Karpas-422 (cell line): ENCODE data around the gene LRRC8C. TPM values are rescaled to one million over a fixed set of nuclear protein-coding genes. Genes with fewer than 3 reads are reported as not detected.

ENCODE experiments used
- DNase-seq: peaks from one replicate; pipeline ENCODE4 v3.0.0-alpha.2; 2015
- H2AFZ ChIP-seq: fragments of 200-600 bp; sonication (generic); 2 replicates; pipeline ENCODE4 v1.6.1; 2014; ENCODE audit warnings: antibody characterized with exemption, low read length, mixed read lengths
- H3K27ac ChIP-seq: fragments of 200-600 bp; sonication (generic); 2 replicates; pipeline ENCODE4 v1.5.1; 2014; ENCODE audit warnings: mild to moderate bottlenecking, low read length, moderate library complexity
- H3K27me3 ChIP-seq: fragments of 200-600 bp; sonication (generic); 2 replicates; pipeline ENCODE4 v1.6.1; 2014; ENCODE audit warnings: low read length, mixed read lengths
- H3K36me3 ChIP-seq: fragments of 200-600 bp; sonication (generic); 2 replicates; pipeline ENCODE4 v1.6.1; 2014; ENCODE audit warnings: low read length, mixed read lengths; ENCODE audit not compliant: insufficient read depth
- H3K4me1 ChIP-seq: fragments of 200-600 bp; sonication (generic); 2 replicates; pipeline ENCODE4 v1.6.1; 2014; ENCODE audit warnings: mild to moderate bottlenecking, low read length, mixed read lengths
- H3K4me2 ChIP-seq: fragments of 200-600 bp; sonication (generic); 2 replicates; pipeline ENCODE4 v1.6.1; 2014; ENCODE audit warnings: low read length, low read depth, mild to moderate bottlenecking; ENCODE audit not compliant: poor library complexity, severe bottlenecking
- H3K4me3 ChIP-seq: fragments of 200-600 bp; sonication (generic); 2 replicates; pipeline ENCODE4 v1.5.1; 2014; ENCODE audit warnings: mild to moderate bottlenecking, antibody characterized with exemption, low read length, mixed read lengths
- H3K79me2 ChIP-seq: fragments of 200-600 bp; sonication (generic); 2 replicates; pipeline ENCODE4 v1.6.1; 2014; ENCODE audit warnings: mild to moderate bottlenecking, low read length, mixed read lengths
- H3K9ac ChIP-seq: fragments of 200-600 bp; sonication (generic); 2 replicates; pipeline ENCODE4 v1.6.0; 2014; ENCODE audit warnings: low read length
- H3K9me2 ChIP-seq: fragments of 200-600 bp; sonication (generic), shearing (Covaris generic); replicated peaks from 2 replicates; pipeline ENCODE4 v1.6.0; 2014; ENCODE audit warnings: mild to moderate bottlenecking, low read length, moderate library complexity; ENCODE audit not compliant: insufficient read depth
- H3K9me3 ChIP-seq: fragments of 300-700, 200-600 bp; sonication (generic); 2 replicates; pipeline ENCODE4 v1.6.1; 2014; ENCODE audit warnings: low read length, mixed read lengths
- H4K20me1 ChIP-seq: fragments of 200-600 bp; sonication (generic); 2 replicates; pipeline ENCODE4 v1.6.1; 2014; ENCODE audit warnings: mild to moderate bottlenecking, antibody characterized with exemption, low read length, low read depth; ENCODE audit not compliant: insufficient read depth
- total RNA-seq: library from RNA; depleted of rRNA; stranded (reverse); fragments of >200 nt; shearing (Covaris generic); gene quantifications from 2 replicates; pipeline ENCODE4 v1.2.3, GENCODE V29; 2014; ENCODE audit warnings: low replicate concordance

LRRC8C gene
- total RNA-seq, 1 experiment from 2014 or later = 8.3 TPM

DNA sequence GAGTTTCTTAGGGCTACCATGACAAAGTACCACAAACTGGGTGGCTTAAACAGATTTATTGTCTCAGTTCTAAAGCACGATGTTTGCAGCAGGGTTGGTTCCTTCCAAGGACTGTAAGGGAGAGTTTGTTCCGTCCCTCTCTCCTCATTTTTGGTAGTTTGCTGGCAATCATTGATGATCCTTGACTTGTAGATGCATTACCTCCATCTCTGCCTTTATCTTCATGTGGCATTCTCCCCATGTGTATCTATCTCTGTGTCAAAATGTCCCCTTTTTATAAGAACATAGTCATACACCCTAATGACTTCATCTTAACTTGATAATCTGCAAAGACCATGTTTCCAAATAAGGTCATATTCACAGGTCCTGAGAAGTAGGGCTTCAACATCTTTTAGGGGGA, 90.2 kb downstream of the LRRC8C start:
- H3K36me3 ChIP-seq = no peaks in the 10 kb centered on the region
- H2AFZ ChIP-seq = no peak overlapping the region
- H3K27me3 ChIP-seq = no peaks in the 10 kb centered on the region
- no peak overlapping the region for H3K4me3 ChIP-seq
- no peak for DNase-seq
- H3K27ac ChIP-seq = no peak overlapping the region
- H3K9me2 ChIP-seq = no peaks in the 10 kb centered on the region
- H3K9ac ChIP-seq = no peak overlapping the region
- no peak overlapping the region for H3K4me2 ChIP-seq
- H4K20me1 ChIP-seq = no peaks in the 10 kb centered on the region
- peaks cover 24% of the 10 kb centered on the region for H3K4me1 ChIP-seq
- no peaks in the 10 kb centered on the region for H3K79me2 ChIP-seq
- no peaks in the 10 kb centered on the region for H3K9me3 ChIP-seq

DNA sequence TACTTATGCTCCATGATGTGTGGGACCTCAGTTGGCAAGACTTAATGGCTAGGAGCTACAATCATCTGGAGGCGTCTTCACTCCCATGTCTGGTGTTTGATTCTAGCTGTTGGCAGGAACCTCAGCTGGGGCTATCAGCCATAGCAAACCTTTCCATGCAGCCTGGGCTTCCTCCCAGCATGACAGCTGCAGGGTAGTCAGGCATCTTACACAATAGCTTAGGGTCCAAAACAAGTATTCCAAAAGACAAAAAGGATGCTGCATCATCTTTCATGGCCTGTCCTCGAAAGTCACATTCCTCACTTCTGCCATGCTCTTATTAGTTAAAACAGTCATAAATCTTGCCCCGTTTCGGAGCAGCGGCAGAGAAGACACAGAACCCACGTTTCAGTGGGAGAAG, 90.9 kb downstream of the LRRC8C start:
- DNase-seq = no peak
- no peaks in the 10 kb centered on the region for H3K9me3 ChIP-seq
- H3K4me3 ChIP-seq = no peak overlapping the region
- H3K36me3 ChIP-seq = no peaks in the 10 kb centered on the region
- H2AFZ ChIP-seq = no peak overlapping the region
- H3K4me1 ChIP-seq = peaks cover 20% of the 10 kb centered on the region
- no peaks in the 10 kb centered on the region for H3K27me3 ChIP-seq
- no peaks in the 10 kb centered on the region for H4K20me1 ChIP-seq
- no peak overlapping the region for H3K9ac ChIP-seq
- H3K27ac ChIP-seq = no peak overlapping the region
- no peak overlapping the region for H3K4me2 ChIP-seq
- no peaks in the 10 kb centered on the region for H3K9me2 ChIP-seq
- H3K79me2 ChIP-seq = no peaks in the 10 kb centered on the region

DNA sequence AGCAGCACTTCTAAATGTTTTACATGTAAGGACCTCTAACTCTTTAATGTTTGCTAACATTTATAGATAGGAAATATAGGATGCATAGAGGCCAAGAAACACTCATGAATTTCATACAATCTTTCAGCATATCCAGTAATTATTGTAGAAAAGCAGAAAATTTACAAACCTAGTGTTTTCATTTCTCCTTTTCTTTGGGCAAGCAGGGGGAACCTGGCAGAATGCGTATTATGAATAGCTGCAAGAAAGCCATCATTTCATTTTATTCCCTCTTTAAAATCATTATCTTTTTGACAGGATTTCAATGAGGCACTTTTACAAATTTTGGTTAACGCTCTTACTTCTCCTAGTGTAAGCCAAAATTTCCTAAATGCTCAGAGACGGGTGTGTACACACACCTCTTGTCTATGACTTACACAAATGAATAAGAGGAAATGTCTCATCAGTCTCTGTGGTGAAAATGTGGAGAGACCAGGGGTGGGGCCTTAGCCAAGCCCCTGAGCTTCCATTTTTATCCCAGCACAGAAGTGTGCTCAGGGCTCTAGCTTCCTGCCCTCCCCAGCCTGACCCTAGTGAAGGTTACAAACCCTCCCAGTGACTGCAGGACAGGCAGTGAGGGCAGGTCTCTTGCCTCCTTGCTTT, 91.6 kb downstream of the LRRC8C start:
- Histone ChIP-seq H2AFZ (no peak overlapping the region), H3K4me2 (no peak overlapping the region)

DNA sequence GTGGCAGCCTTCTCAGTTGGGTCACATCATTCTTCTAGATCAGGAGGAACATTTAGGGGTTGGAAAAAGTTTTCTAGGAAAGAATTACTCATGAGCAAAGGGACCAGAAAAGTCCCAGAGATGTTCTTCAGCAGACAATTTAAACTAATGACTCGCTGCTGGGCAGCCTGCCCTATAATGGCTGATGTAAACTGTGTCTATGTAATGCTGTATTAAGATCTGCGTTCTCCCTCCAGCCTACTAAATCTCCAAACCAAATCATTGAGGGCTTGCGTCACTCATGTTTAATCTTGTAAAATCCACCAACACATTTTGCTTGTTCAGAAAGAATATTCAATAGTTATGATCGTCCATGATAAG, 92.1 kb downstream of the LRRC8C start:
- H3K9me2 ChIP-seq = no peaks in the 10 kb centered on the region
- DNase-seq = no peak
- H3K79me2 ChIP-seq = no peaks in the 10 kb centered on the region
- no peak overlapping the region for H3K27ac ChIP-seq
- H3K27me3 ChIP-seq = no peaks in the 10 kb centered on the region
- no peak overlapping the region for H3K4me2 ChIP-seq
- no peak overlapping the region for H2AFZ ChIP-seq
- H3K9me3 ChIP-seq = no peaks in the 10 kb centered on the region
- H3K36me3 ChIP-seq = no peaks in the 10 kb centered on the region
- H3K4me3 ChIP-seq = no peak overlapping the region
- H4K20me1 ChIP-seq = no peaks in the 10 kb centered on the region
- H3K4me1 ChIP-seq = peaks cover 8% of the 10 kb centered on the region
- no peak overlapping the region for H3K9ac ChIP-seq

More for the DNA sequence above, 91.6 kb downstream of the LRRC8C start:
- no peaks in the 10 kb centered on the region for H3K36me3 ChIP-seq
- H4K20me1 ChIP-seq = no peaks in the 10 kb centered on the region
- no peak for DNase-seq
- no peak overlapping the region for H3K4me3 ChIP-seq
- no peaks in the 10 kb centered on the region for H3K27me3 ChIP-seq
- no peaks in the 10 kb centered on the region for H3K9me3 ChIP-seq
- no peak overlapping the region for H3K9ac ChIP-seq
- H3K9me2 ChIP-seq = no peaks in the 10 kb centered on the region
- no peak overlapping the region for H3K27ac ChIP-seq
- H3K4me1 ChIP-seq = peaks cover 13% of the 10 kb centered on the region
- no peaks in the 10 kb centered on the region for H3K79me2 ChIP-seq

DNA sequence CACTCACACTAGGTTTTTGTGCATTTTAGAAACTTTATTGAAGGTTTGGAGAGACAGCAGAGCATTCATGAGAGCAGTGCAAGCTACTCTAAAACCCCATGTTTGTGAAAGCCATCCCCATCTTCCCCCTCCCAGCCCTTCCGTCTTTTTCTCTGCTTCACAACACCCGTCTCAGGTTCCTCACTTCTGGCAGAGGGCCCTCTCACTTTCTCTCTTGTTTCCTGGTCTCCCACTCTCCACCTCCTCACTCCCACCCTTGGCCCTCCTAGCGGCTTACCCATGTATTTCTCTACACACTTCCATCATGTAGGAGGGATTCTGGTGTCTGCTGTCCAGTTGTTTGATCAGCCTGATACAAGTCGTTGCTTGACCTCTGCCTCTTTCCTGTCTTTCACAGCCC, 92.7 kb downstream of the LRRC8C start:
- H3K4me3 ChIP-seq = no peak overlapping the region
- no peak overlapping the region for H3K4me2 ChIP-seq
- no peaks in the 10 kb centered on the region for H3K9me2 ChIP-seq
- no peak overlapping the region for H3K9ac ChIP-seq
- H3K27me3 ChIP-seq = no peaks in the 10 kb centered on the region
- no peaks in the 10 kb centered on the region for H3K79me2 ChIP-seq
- no peaks in the 10 kb centered on the region for H4K20me1 ChIP-seq
- no peak overlapping the region for H2AFZ ChIP-seq
- DNase-seq = no peak
- H3K4me1 ChIP-seq = 0 out of 2 replicates have a peak, but pooled peaks cover 3% of the 10 kb centered on the region
- H3K9me3 ChIP-seq = no peaks in the 10 kb centered on the region
- H3K36me3 ChIP-seq = no peaks in the 10 kb centered on the region
- H3K27ac ChIP-seq = no peak overlapping the region

DNA sequence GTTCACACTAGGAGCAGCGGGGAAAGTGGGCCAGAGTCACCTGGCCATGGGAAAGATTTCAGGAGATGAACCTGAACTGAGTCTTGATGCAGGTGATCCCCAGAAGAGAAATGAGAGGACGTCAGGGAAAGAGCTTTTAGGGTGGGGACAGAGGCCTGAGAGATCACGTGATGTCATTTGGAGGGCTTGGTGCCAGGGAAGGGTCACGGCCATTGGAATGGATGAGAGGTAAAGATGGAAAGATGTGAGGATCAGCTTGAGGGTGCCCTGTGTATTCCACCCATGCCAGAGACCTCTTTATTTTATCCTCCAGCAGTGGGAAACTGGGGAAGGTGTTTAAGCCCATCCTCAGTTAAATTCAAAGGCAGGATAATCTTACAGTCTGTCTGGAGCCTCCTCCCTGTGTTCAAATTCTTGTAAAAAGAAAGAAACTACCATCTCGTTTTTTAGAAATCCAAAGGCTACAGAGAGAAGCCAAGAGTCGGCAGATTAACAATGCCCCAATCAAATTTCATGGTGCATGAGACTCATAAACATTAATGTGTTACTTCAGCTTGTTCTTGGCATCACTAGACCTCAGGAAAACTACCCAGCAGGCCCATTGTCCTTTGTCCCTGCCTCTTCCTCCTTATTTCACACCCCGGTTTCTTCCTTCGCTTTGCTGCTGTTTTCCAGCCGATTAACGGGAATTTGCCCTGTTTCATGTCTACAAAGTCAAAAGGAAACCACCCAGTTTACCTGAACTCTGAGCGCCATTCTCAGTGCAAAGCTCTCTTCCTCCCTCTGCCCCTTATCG, 94.8 kb downstream of the LRRC8C start:
- Histone ChIP-seq H4K20me1 (no peaks in the 10 kb centered on the region), H3K79me2 (no peaks in the 10 kb centered on the region), H2AFZ (no peak overlapping the region), H3K4me1 (no peaks in the 10 kb centered on the region), H3K4me2 (no peak overlapping the region), H3K9me2 (no peaks in the 10 kb centered on the region), H3K9ac (no peak overlapping the region), H3K27me3 (no peaks in the 10 kb centered on the region), H3K36me3 (no peaks in the 10 kb centered on the region), H3K27ac (no peak overlapping the region), H3K4me3 (no peak overlapping the region), H3K9me3 (no peaks in the 10 kb centered on the region)
- no peak for DNase-seq

DNA sequence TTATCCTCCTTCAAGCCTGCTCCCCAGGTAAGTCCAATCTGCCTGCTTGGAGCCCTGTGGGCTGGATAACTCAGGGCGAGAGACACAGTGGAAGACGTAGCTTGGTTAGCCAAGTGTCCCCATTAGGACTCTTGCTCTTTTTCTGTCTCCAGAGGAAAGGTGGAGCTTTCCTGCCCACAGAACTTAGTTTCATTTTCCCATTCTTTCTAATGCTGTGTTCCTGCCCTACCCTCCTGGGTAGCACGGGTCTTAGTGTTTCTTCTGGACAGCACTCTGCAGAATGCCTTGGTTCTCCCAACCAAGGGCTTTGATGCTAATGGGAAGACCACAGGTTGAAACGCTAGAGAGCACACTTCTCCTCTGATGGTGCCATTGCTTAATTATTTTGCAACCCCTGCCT, 95.5 kb downstream of the LRRC8C start:
- Histone ChIP-seq H3K9me2 (no peaks in the 10 kb centered on the region), H3K79me2 (no peaks in the 10 kb centered on the region), H3K9ac (no peak overlapping the region), H4K20me1 (no peaks in the 10 kb centered on the region), H3K4me2 (no peak overlapping the region), H3K27ac (no peak overlapping the region), H3K27me3 (no peaks in the 10 kb centered on the region), H2AFZ (no peak overlapping the region), H3K4me1 (no peaks in the 10 kb centered on the region), H3K4me3 (no peak overlapping the region), H3K36me3 (no peaks in the 10 kb centered on the region), H3K9me3 (no peaks in the 10 kb centered on the region)
- no peak for DNase-seq

DNA sequence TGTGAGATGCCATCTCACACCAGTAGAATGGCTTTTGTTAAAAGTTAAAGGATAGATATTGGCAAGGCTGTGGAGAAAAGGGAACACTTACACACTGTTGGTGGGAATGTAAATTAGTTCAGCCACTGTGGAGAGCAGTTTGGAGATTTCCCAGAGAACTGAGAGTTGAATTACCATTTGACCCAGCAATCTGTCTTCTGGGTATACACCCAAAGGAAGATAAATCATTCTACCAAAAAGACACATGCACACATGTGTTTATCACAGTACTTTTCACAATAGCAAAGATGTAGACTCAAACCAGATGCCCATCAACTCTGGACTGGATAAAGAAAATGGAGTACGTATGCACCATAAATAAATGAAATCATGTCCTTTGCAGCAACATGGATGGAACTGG, 99.3 kb downstream of the LRRC8C start:
- no peaks in the 10 kb centered on the region for H3K4me1 ChIP-seq
- H3K9me2 ChIP-seq = no peaks in the 10 kb centered on the region
- DNase-seq = no peak
- H3K9ac ChIP-seq = no peak overlapping the region
- H4K20me1 ChIP-seq = no peaks in the 10 kb centered on the region
- no peaks in the 10 kb centered on the region for H3K79me2 ChIP-seq
- H3K4me2 ChIP-seq = no peak overlapping the region
- H3K9me3 ChIP-seq = no peaks in the 10 kb centered on the region
- H2AFZ ChIP-seq = no peak overlapping the region
- H3K4me3 ChIP-seq = no peak overlapping the region
- no peaks in the 10 kb centered on the region for H3K36me3 ChIP-seq
- H3K27ac ChIP-seq = no peak overlapping the region
- no peaks in the 10 kb centered on the region for H3K27me3 ChIP-seq
